Islet precursor cell (in vitro differentiated cells): ENCODE measurements around the gene CNGA4.
A peak's percentile ranks its signal among the peaks of the same experiment; 100 is the strongest.

Source experiments
- DNase-seq: peaks from one replicate; pipeline ENCODE4 v3.0.0-alpha.2; 2018

Gene CNGA4, protein sequence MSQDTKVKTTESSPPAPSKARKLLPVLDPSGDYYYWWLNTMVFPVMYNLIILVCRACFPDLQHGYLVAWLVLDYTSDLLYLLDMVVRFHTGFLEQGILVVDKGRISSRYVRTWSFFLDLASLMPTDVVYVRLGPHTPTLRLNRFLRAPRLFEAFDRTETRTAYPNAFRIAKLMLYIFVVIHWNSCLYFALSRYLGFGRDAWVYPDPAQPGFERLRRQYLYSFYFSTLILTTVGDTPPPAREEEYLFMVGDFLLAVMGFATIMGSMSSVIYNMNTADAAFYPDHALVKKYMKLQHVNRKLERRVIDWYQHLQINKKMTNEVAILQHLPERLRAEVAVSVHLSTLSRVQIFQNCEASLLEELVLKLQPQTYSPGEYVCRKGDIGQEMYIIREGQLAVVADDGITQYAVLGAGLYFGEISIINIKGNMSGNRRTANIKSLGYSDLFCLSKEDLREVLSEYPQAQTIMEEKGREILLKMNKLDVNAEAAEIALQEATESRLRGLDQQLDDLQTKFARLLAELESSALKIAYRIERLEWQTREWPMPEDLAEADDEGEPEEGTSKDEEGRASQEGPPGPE

DNA sequence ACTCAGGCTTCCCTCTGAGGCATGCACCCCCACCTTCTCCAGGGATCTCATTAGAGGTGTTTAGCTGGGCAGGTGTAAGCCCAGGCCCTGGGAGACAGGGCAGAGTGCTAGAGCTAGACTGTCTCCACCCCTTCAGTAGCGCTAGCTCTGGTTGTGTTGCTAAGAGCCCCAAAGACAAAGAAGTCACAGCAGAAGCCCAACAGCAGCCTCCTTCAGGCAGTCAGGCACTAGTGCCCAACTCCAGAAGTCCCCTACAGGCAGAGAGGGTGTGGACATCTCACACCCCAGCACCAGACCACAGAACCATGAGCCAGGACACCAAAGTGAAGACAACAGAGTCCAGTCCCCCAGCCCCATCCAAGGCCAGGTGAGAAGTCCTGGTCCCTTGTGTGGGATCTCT lies at the start of gene CNGA4:
TSS of gene CNGA4 (plus strand) at position 188 of the 400 bp plus-strand sequence. CDS start at position 306, 118 bp downstream.
- no peak for DNase-seq

DNA sequence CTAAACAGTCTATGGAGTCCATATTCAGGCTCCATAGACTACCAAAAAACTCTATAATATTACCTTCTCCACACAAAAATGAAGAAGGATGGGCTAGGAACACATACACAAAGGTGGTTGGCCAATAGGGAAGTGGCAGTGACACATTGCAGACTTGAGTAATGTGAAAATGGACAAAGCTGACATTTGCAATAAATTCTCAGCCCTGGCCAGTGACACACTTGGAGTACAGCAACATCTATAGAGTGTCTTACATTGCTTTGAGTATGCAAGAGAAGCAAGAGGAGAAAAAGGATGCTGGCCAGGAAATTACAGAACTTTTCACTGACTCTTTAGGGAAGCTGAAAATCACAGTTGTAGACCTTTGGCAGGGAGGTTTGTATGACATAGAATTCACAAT lies 47.1 kb upstream of the CNGA4 start:
- no peak for DNase-seq

GRCh38 chr11:6194065-6194581 lies 44.8 kb upstream of the CNGA4 start:
- DNase-seq = peak; percentile 19

- no peak for DNase-seq
Measured at GRCh38 chr11:6196396-6196795, 42.5 kb upstream of the CNGA4 start.

- no peak for DNase-seq
Measured at GRCh38 chr11:6197466-6198200, 41.3 kb upstream of the CNGA4 start.

GRCh38 chr11:6199174-6199810 lies 39.6 kb upstream of the CNGA4 start, which contains the start of gene OR52W1:
Gene OR52W1, plus strand, starts transcription at chr11:6199224. Its CDS starts 0 bp downstream, at chr11:6199224.
- DNase-seq = no peak

GRCh38 chr11:6200975-6201374 lies 37.9 kb upstream of the CNGA4 start:
- DNase-seq = no peak

GRCh38 chr11:6201481-6201880 lies 37.4 kb upstream of the CNGA4 start:
- DNase-seq = no peak

DNA sequence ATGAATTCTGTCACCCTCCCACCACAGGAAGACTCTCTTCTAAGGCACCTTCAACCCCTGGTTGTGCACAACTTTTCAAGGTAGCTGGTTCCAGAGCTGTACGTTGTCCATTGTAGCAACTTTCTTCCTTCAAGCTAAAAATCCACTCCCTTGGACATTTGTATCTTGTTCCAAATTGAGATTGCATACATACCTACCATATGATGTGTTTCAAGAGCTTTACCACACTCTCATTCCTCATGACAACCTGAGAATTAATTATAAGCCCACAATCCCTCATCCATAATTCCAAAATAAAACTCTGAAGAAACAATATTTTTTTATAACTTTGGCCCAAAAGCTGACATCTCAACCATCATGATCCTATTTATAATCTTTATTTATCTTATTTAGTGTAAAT lies 36.8 kb upstream of the CNGA4 start:
- DNase-seq = no peak

GRCh38 chr11:6203327-6203726 lies 35.6 kb upstream of the CNGA4 start:
- DNase-seq = no peak

DNA sequence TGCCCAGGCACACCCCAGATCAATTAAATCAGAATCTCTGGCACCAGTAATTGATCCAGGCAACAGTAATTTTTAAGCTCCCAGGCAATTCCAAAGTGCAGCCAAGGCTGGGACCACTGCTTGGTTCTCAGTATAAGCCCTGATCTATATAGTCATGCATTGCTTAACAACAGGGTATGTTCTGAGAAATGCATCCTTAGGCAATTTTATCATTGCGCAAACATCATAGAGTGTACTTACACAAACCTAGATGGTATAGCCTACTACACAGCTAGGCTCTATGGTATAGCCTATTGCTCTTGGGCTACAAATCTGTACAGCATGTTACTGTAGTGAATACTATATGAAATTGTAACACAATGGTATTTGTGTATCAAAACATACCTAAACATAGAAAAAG lies 34.2 kb upstream of the CNGA4 start:
- no peak for DNase-seq

DNA sequence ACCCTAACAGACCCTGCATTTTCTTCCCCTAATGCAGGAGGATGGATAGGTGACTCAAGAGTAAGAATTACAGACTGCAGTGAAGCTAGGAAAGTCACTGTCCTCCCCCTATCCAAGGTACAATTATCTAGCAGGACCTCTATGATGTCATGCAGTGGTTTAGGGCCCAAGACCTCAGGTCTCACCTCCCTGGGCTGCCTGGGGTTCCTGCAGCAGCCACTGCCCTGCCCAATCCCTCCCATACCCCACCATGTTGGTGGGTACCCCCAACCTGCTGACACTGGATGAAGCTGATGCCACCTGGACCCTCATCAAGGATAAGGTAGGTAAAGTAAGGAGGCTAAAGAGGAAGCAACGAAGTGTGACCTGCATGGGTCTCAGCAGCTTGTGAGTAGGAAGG lies 33.5 kb upstream of the CNGA4 start, which contains the start of gene C11orf42:
TSS of gene C11orf42 (plus strand) at position 192 of the 400 bp plus-strand sequence. CDS start at position 251, 59 bp downstream.
- no peak for DNase-seq

DNA sequence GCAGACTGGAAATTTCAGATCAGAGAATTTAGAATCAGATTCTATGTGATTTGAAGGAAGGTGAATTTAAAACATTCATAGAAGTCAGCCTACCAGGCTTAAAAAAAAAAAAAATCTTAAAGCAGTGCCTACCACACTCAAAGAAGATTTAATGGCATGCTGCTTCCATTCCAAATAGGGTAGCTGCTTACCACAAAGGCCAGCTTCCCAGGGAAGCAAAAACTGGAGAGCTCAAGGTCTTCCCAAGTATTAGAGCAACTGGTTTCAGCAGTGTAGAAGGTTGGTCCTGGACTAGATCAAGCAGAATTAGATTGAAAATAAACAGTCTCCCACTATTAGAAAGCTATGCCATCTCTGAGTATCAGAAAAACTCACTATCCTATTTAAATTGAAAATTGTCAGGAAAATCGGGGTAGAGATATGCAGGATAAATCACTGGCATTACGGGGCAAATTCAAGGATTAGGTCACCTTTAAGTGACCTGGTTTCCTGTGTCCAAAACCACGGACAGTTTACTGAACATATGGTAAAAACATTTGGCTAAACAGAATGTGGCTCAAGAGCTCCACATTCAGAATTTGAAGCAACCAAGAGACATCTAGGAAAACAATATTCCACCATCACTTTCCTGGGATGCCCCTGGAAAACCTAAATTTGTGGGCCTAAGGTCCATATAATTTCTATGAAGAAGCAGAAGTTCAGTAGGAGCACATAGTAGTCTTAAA lies 32.3 kb upstream of the CNGA4 start:
- DNase-seq = no peak

DNA sequence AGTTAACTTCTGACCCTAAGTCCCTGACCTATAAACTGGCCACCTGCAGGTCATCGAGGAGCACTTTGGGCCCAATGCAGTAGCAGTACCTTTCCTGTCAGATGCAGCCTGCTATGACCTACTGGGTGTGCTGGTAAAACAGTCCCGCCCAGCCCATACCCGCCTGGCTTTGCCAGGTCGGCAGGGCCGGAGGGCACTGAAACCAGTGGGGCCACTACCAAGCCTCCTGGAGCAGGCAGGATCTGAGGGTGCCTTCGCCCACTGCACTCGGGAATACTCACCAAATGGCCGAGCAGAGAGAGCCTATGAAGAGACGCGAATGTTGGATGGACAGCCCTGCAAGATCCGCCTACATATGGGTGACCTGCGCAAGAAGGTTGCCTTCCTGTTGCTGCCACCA lies 29.1 kb upstream of the CNGA4 start:
- no peak for DNase-seq

DNA sequence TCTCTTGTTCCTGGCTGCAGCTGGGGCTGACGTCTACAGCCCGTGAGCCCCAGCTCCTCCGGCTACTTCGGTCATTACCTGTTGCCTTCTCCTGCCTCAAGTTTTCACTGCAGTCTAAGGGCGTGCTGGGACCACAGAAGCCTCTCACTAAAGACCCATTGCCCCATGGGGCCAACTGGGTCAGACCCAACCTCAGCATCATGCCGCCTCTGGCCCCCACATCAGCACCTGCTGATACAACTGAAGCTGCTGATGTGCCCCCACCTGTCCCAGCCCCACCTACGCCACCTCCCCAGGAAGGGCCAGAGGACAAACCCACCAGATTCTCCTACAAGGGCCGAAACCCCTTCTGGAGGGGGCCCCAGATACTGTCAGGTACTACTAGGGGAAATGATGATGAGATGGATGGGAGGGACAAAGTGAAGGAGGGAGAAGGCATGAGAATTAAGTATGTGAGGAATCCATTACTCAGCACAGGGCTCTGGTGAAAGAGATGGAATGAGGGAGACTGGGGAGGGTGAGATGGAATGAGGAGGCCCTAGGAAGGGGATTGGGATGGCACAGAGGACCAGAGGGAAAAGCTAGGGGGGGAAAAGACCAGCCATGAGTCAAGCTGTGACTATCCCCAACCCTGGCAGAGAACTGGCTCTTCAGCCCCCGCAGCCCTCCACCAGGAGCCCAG lies 28.5 kb upstream of the CNGA4 start:
- no peak for DNase-seq

GRCh38 chr11:6214530-6214929 lies 24.4 kb upstream of the CNGA4 start:
- no peak for DNase-seq

- DNase-seq = peak; percentile 66
Measured at GRCh38 chr11:6216501-6216900, 22.4 kb upstream of the CNGA4 start.

GRCh38 chr11:6217722-6218121 lies 21.2 kb upstream of the CNGA4 start:
- no peak for DNase-seq

DNA sequence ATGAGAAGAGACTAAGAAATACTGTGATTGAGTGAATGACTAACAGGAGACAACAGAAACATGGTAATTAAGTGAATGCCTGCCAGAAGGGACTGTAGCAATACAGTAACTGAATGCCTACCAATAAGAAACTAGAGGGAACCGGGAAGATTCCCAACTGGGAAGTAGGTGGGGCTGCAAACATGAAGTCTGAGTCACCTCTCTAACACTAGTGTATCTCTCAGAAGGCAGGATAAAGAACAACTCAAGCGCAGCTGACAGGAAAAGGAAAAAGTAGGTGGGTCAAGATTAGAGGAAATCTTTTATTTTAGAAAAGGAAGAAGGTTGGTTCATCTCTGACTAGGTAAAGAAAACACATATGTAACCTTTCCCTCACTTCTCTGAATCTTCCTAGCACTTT lies 19.5 kb upstream of the CNGA4 start:
- DNase-seq = no peak

- no peak for DNase-seq
Measured at GRCh38 chr11:6223854-6224253, 15.0 kb upstream of the CNGA4 start.

DNA sequence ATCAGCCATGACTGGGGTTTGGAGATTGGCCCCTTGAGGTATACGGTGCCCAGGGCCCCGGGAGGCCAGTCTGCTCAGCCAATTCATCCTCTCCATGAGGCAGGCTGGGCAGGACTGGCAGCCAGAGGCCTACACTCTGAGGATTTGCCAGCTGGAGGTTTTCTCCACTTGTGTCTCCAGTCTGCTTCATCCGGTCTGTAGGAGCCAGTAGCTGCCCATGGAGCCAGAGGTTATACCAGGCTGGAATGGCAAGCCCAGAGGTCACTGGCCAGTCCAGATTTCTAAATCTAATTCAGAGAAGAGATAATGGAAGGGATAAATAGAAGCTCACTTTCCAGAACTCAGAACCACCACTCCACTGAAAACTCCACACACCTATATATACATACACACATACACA lies 14.5 kb upstream of the CNGA4 start:
- no peak for DNase-seq

GRCh38 chr11:6225024-6225423 lies 13.9 kb upstream of the CNGA4 start:
- DNase-seq = no peak
